GM19324 (cell line): ENCODE results near the gene UMODL1.
A peak's percentile ranks its signal among the peaks of the same experiment; 100 is the strongest.

Source experiments
- ATAC-seq: cut with Tn5 transposase; IDR thresholded peaks from one replicate; pipeline ENCODE4 v1.9.1; 2021; ENCODE audit warnings: mild to moderate bottlenecking, moderate library complexity; ENCODE audit not compliant: unreplicated experiment, low FRiP score

The UMODL1 gene

DNA sequence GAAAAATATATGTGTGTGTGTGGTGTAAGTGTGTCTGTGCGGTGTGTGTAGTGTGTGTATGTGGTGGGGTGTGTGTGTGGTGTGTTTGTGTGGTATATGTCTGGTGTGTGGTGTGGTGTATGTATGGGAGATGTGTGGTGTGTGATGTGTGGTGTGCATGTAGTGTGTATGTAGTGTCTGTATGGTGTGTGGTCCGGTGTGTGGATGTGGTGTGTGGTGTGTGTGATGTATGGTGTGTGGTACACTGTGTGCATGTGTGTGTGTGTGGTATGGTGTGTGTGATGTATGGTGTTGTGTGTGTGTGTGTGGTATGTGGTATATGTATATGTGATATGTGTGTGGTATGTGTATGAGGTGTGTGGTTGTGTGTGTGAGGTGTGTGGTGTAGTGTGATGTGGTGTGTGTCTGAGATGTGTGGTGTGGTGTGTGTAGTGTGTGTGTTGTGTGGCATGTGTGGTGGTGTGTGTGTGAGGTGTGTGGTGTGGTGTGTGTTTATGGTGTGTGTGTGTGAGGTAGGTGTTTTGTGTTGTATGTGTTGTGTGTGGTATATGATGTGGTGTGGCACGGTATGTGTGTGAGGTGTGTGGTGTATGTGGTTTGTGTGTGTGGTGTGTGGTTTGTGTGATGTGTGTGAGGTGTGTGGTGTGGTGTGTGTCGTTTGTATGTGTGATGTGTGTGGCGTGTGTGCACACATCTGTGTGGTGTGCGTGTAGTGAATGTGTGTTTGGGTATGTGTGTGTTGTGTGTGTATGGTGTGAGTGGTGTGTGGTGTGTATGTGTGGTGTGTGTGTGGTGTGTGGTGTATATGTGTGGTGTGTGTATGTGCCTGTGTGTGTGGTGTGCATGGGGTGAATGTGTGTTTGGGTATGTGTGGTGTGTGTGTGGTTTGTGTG lies 112.5 kb downstream of the UMODL1 start:
- no peak for ATAC-seq

- ATAC-seq: no peak
Observed at GRCh38 chr21:42186591-42186990, 115.5 kb downstream of the UMODL1 start.

DNA sequence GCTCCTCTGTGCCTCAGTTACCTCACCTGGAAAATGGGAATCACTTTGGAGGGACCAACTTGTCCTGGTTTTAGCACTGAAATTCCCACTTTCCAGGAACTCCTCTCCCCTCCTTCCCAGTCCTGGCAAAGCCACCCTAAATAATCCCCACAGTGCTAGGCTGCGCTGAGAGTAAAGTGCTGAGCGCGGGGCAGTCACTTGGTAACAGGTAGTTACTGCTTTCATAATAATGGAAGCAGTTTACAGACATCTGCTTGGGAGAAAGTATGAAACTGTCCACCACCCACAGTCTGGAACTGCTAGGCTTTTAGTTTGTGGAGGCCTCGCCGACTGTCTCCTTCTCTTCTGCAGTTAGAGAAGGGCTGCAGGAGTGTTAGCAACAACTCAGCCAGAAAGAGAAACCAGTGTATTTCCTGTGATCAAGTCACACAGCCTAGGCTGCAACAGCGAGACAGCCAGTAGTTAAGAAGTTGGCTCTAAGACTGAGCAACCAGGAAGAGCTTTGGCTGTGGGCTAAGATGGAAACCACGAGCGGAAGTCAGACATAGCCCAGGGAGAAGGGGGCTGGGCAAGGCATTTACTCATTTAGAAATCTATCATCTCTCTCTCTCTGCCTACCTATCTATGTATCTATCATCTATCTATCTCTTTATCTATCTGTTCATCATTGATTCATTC lies 117.0 kb downstream of the UMODL1 start:
- peak; percentile 93 for ATAC-seq

- no peak for ATAC-seq
Observed at GRCh38 chr21:42188663-42189062, 117.5 kb downstream of the UMODL1 start.

DNA sequence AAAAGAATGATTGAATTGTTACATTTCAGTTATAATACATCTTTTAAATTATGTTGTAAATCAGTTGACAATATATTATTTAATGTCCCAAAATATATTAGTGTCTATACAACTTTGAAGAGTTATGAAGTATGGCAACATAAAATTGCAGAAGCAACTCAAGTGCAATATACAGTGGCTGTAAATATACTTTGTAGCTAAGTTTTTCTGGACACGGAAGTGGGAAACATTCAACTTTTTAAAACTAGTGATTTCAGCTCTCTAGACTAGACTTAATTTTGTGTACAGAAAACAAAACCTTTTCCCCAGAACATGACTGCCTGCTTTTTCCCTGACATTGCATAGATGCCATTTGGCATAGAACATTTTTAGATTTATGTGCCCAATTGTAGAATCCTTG lies 118.3 kb downstream of the UMODL1 start:
- no peak for ATAC-seq

DNA sequence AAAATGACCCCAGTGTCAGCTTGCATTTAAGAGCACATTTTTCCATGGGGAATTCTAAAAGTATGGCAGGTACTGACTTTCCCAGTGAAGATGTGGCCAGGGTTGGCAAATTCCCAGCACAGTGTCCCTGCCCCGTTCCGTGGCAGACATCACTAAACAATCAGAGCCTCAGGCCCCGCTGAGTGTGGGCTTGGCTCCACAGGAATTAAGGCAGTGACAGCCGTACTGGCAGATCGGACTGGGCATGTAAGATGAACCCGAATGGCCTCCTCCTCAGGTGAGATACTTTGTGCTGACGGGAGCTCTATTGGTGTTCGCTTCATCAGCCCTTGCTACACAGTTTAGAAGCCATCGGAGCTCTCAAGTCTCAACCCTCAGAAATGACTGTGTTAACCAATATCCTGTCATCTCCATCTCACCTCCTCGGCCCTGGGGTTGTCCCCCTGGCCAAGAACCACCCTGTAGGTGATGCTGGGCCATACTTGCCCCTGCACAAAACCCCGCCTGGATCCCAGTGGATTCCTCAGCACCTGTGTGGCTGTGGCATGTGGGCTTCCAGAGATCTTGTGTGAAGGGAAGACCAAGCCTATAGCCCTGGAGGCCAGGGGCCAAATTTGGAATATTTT lies 118.9 kb downstream of the UMODL1 start:
- no peak for ATAC-seq

DNA sequence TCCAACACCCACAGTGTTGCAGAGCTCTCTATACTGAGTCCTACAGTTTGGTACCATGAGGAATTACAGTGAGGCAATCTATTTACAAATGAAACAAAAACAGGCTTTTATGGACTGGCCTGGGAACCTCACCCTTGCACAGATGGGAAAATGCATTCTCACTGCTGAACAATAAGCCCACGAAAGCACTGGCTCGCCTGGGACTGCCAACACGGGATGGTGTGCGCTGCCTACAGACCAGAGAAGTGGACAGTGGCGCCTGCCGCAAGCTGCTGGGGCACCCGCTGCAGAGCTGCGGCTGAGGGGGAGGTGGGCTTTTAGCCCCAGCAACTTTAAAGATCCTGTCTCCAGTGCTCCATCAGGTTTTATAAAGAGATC lies 119.4 kb downstream of the UMODL1 start:
- ATAC-seq: no peak

GRCh38 chr21:42191064-42191463 lies 119.9 kb downstream of the UMODL1 start:
- no peak for ATAC-seq

DNA sequence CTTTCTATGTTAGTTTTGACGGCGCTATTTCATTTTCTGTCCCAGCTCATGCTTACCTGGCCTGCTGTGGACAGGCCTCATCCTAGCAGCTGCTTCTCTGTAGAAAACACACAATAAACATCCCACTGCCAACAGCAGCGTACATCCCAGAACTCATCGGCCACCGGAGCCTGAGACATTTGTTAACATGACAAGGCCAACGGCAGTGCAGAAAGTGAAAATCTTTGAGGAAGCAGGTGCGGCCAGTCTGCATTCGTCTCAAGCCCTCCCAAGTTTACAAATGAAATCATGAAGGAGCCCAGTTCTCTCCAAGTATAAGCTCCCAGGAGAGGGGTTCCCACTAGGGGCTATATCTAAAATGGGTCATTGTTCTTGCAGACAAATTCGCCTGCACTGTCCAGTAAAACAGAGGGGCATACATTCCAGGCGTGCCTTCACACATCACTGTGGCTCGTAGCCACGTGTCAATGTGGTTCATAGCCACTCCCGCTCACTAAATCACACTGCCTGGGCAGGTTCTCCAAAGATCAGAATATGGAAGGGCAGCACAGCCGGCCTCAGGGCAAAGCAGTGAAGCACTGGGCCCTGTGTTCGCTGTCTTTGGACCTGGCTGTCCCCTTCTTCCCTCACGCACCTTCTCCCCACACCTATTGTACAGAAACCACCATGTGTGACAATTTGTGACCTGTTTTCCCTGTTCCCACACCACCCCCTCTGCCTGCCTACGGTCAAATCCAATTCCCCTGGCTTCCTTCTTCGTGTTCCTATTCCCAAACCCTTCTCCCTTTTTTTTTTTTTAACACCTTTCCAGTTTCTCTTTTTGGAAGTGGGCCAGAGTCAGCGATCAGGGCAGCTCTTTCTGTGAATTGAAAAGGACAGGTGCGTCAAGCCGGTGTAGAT lies 120.8 kb downstream of the UMODL1 start:
- ATAC-seq: no peak
